Ovary (tissue), 9 donors: ENCODE measurements around the gene PMFBP1. TPM values are rescaled to one million over a fixed set of nuclear protein-coding genes. Genes with fewer than 3 reads are reported as not detected.
"Not testable (repeated sequence)": the region's sequence is repeated elsewhere in the genome, so short reads cannot be mapped to it uniquely, and the experiment has no call there.

Experiments
- DNase-seq, 5 donors: peaks; one replicate each; pipeline ENCODE4 v3.0.0-alpha.2; 2019 to 2020
- H3K27ac ChIP-seq, 2 donors: fragments of 200-600 bp; one replicate each; pipeline versions ENCODE4 v1.5.1 to v1.8.0; 2019 to 2022
- H3K27me3 ChIP-seq: fragments of 200-600 bp; one replicate; pipeline ENCODE4 v1.8.0; 2022
- H3K36me3 ChIP-seq: fragments of 200-600 bp; sonication (generic); one replicate; pipeline ENCODE4 v1.5.1; 2019
- H3K4me1 ChIP-seq: one replicate; pipeline ENCODE4 v1.8.1; 2013; ENCODE audit warnings: mild to moderate bottlenecking, moderate library complexity; ENCODE audit not compliant: insufficient read depth
- H3K4me3 ChIP-seq: fragments of 200-600 bp; sonication (generic); one replicate; pipeline ENCODE4 v1.5.1; 2017
- H3K9me3 ChIP-seq, 2 donors: fragments of 200-600 bp in 1 of 2; sonication (generic) in 1 of 2; one replicate each; pipeline versions ENCODE4 v1.5.1 to v1.8.1; 2013 to 2019; ENCODE audit warnings: mild to moderate bottlenecking in 1 of 2, moderate library complexity in 1 of 2
- CTCF ChIP-seq, 3 donors: fragments of 450-650 bp in 2 of 3; fragments of 200-600 bp in 1 of 3; IDR thresholded peaks; one replicate each; pipeline versions ENCODE4 v1.5.1 to v1.8.0; 2016 to 2022; ENCODE audit warnings: antibody characterized with exemption in 3 of 3, mild to moderate bottlenecking in 1 of 3
- EP300 ChIP-seq: sonication (generic); formaldehyde crosslinking; IDR thresholded peaks from one replicate; pipeline ENCODE4 v1.6.1; 2017; ENCODE audit warnings: antibody characterized with exemption
- POLR2A ChIP-seq: fragments of 450-650 bp; IDR thresholded peaks from one replicate; pipeline ENCODE4 v1.6.1; 2017; ENCODE audit warnings: antibody characterized with exemption, mild to moderate bottlenecking, moderate library complexity
- WGBS, 3 donors: extraction: QIAGEN DNeasy Blood & Tissue Kit in 1 of 3; methylation state at CpG; one replicate each; pipeline versions ENCODE4 v1.1.5 to v1.1.7; 2013 to 2017; 5-methylcytosine and 5-hydroxymethylcytosine counted together
- intact Hi-C, 4 donors: fragments of 100-400 bp; cut with DNase I; formaldehyde crosslinking; loops; one replicate each; pipeline versions ENCODE4 v1.11.0 to v1.15.1; 2022 to 2023
- polyA plus RNA-seq, 2 donors: library from polyadenylated mRNA; stranded (reverse); fragments of 200-250 nt in 1 of 2; fragments of 350-450 nt in 1 of 2; fragmentation: Illumina TruSeq in 1 of 2; extraction: RNeasy Lipid Tissue Mini Kit (QIAGEN cat#74804) in 1 of 2; gene quantifications; one replicate each; pipeline ENCODE4 v1.2.3, GENCODE V29; 2013 to 2014
- total RNA-seq, 7 donors: library from RNA; depleted of rRNA in 2 of 7; stranded (reverse); fragments of >200 nt in 2 of 7; fragmentation: NEBNext Ultra II Directional in 3 of 7; extraction: Animal tissue kit (Norgen Biotek cat#: 25700) in 3 of 7; gene quantifications; one replicate each; pipeline versions ENCODE4 v1.1.0 to v1.2.4, GENCODE V29; 2016 to 2023
- donor health status: DM: no; HTN: no; CAD: no; lungs with moderate emphysema.
- donor health status: DM: no; HTN: no; CAD: no.
- donor health status: Bipolar disorder and iron deficiency.
- donor health status: DM: yes; HTN: yes; CAD: no.
- donor health status: DM: no; HTN: no; CAD: no.
- donor health status: DM: yes; HTN: yes; CAD: no.

Gene PMFBP1
- total and polyA plus RNA-seq, 9 donors, result 0.12 to 1.7 (median 0.57) TPM

- no peak overlapping the region for H3K27ac ChIP-seq
- no peaks in the 10 kb centered on the region for H3K27me3 ChIP-seq
- intact Hi-C loops, result no loop called here
- H3K4me3 ChIP-seq, result no peak overlapping the region
- DNase-seq, result peak in 1 of 5 donors; percentile 58
- no peaks in the 10 kb centered on the region for H3K4me1 ChIP-seq
- no peaks in the 10 kb centered on the region for H3K9me3 ChIP-seq
- H3K36me3 ChIP-seq, result no peaks in the 10 kb centered on the region
- TF ChIP-seq EP300 (no peak), CTCF (IDR thresholded peaks at IDR 0.05) (no peak)
- WGBS, 3 donors, result 62 to 64% (median 63%) methylated on average over 2 of the region's 2 CpGs
Measured at GRCh38 chr16:72085002-72085401, 87.0 kb downstream of the PMFBP1 start.

- DNase-seq, result no peak
- H3K9me3 ChIP-seq, result no peaks in the 10 kb centered on the region
- no peaks in the 10 kb centered on the region for H3K27me3 ChIP-seq
- no peak overlapping the region for H3K27ac ChIP-seq
- no peaks in the 10 kb centered on the region for H3K36me3 ChIP-seq
- no peaks in the 10 kb centered on the region for H3K4me1 ChIP-seq
- 93 to 100% (median 99%) methylated on average over 10 of the region's 10 CpGs for WGBS, 3 donors
- intact Hi-C loops, result no loop called here
- H3K4me3 ChIP-seq, result no peak overlapping the region
- no peak for TF ChIP-seq EP300
- no peak for TF ChIP-seq POLR2A
- no peak for TF ChIP-seq CTCF (IDR thresholded peaks at IDR 0.05)
Measured at GRCh38 chr16:72084445-72084844, 87.5 kb downstream of the PMFBP1 start.

- H3K4me3 ChIP-seq, result no peak overlapping the region
- DNase-seq, result no peak
- intact Hi-C loops, result no loop called here
- WGBS, 3 donors, result 48 to 75% (median 58%) methylated on average over 3 of the region's 3 CpGs
- H3K27me3 ChIP-seq, result no peaks in the 10 kb centered on the region
- TF ChIP-seq POLR2A (no peak), CTCF (IDR thresholded peaks at IDR 0.05) (no peak), EP300 (no peak)
- H3K9me3 ChIP-seq, result no peaks in the 10 kb centered on the region
- no peaks in the 10 kb centered on the region for H3K4me1 ChIP-seq
- no peak overlapping the region for H3K27ac ChIP-seq
- H3K36me3 ChIP-seq, result no peaks in the 10 kb centered on the region
Measured at GRCh38 chr16:72083778-72084404, 88.1 kb downstream of the PMFBP1 start.

- not testable (repeated sequence) for H3K27ac ChIP-seq
Measured at GRCh38 chr16:72076991-72077706, 94.8 kb downstream of the PMFBP1 start.

GRCh38 chr16:72075067-72075466 is 96.9 kb downstream of the PMFBP1 start:
- H3K36me3 ChIP-seq, H3K4me3 ChIP-seq, DNase-seq, intact Hi-C loops, H3K27me3 ChIP-seq, H3K9me3 ChIP-seq: not testable (repeated sequence)
- Histone ChIP-seq H3K27ac (peak overlapping the region in 1 of 2 donors; percentile 8), H3K4me1 (peaks cover 17% of the 10 kb centered on the region)
- 36 to 54% (median 45%) methylated on average over 2 of the region's 6 CpGs for WGBS, 3 donors

More at GRCh38 chr16:72076991-72077706, 94.8 kb downstream of the PMFBP1 start:
- H3K4me3 ChIP-seq, H3K27me3 ChIP-seq, H3K4me1 ChIP-seq, DNase-seq, H3K36me3 ChIP-seq, intact Hi-C loops, H3K9me3 ChIP-seq: not testable (repeated sequence)
- WGBS, 3 donors, result 79 to 98% (median 96%) methylated on average over 2 to 3 of the region's 5 CpGs
